GM12891 (cell line): ENCODE measurements around the gene OSCP1.
"Not testable (repeated sequence)": the region's sequence is repeated elsewhere in the genome, so short reads cannot be mapped to it uniquely, and the experiment has no call there.

ENCODE experiments used
- DNase-seq: peaks from one replicate; pipeline ENCODE4 v3.0.0; 2011; ENCODE audit warnings: low spot score; ENCODE audit not compliant: insufficient read length
- FAIRE-seq: peaks from 2 replicates; lab custom pipeline; 2011; peaks lifted over from hg19 to GRCh38; lab: Jason Lieb, UNC
- PAX5 ChIP-seq: IDR thresholded peaks from 2 replicates; pipeline ENCODE4 v1.6.1; 2011; ENCODE audit warnings: low read length, moderate library complexity, mild to moderate bottlenecking; ENCODE audit not compliant: insufficient read depth, severe bottlenecking
- POLR2A ChIP-seq: IDR thresholded peaks from 2 replicates; pipeline ENCODE4 v1.6.1; 2011; ENCODE audit warnings: low read depth, low read length, control low read depth
- POLR2AphosphoS5 ChIP-seq: IDR thresholded peaks from 2 replicates; pipeline ENCODE4 v1.6.1; 2011; ENCODE audit warnings: low read depth, low read length, control low read depth
- POU2F2 ChIP-seq: IDR thresholded peaks from 2 replicates; pipeline ENCODE4 v1.6.1; 2011; ENCODE audit warnings: low read depth, mild to moderate bottlenecking, control low read depth, low read length, moderate library complexity
- SPI1 ChIP-seq: IDR thresholded peaks from 2 replicates; pipeline ENCODE4 v1.6.1; 2011; ENCODE audit warnings: low read depth, low read length, control low read depth
- TAF1 ChIP-seq: IDR thresholded peaks from 2 replicates; pipeline ENCODE4 v1.6.1; 2011; ENCODE audit warnings: low read depth, low read length, control low read depth

OSCP1 gene

DNA sequence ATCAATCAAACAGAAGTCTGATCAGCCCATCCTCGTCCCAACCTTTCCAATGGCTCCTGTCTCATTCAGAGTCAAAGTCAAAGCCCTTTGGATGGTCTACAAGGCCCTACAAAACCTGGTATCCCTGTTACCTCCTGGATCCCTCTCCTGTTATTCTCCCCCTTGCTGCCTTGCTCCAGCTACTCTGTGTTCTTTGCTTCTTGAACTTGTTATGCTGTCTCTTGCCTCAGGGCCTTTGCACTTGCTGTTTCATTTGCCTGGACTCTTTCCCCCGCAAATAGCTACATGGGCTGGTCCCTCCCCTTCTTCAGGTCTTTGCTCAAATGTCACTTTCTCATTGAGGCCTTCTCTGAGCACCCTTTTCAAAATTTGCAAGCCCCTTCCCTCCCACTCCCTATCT is 33.8 kb upstream of the OSCP1 start:
- DNase-seq, result no peak
- TF ChIP-seq POU2F2 (no peak), POLR2AphosphoS5 (no peak), POLR2A (no peak), SPI1 (no peak), TAF1 (no peak), PAX5 (no peak)
- FAIRE-seq, result no peak

DNA sequence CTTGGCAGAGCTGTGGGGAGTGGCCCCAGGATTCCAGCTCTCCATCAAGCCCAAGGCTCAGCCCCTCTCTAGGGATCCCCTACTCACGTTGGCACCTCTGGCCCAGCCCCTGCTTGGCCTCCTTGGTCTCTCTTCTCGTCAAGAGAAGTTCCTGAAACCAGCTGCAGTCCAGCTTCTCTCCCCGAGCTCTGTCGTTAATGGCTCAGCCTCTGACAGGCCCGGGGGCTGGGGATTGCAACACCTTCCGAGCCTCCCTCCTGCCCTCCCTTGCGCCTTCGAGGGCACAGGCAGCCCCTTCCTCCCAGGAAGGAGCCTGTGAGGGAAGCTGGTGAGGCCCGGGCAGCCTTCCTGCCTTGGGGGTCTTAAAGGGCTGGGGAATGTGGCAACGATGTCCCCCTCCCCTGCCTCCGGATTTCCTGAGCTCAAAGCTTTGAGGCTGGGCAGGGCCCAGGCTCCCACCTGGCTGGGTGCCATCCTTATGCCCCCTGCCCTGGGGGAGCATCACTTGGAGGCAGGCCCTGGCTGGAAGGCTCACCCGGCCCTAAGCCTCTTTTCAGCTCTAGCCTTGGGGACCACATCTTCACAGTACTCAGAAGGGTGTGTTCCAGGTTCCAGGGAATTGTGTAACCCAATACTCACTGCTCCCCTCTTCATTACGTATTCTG is 32.6 kb upstream of the OSCP1 start, which contains the start of gene CSF3R:
Gene CSF3R (minus strand): TSS at position 190 of the 665 bp plus-strand sequence. CDS start 3,417 bp downstream, outside the sequence.
- TF ChIP-seq POLR2AphosphoS5 (no peak), SPI1 (no peak), POLR2A (no peak), POU2F2 (no peak), TAF1 (no peak)
- FAIRE-seq, result no peak

DNA sequence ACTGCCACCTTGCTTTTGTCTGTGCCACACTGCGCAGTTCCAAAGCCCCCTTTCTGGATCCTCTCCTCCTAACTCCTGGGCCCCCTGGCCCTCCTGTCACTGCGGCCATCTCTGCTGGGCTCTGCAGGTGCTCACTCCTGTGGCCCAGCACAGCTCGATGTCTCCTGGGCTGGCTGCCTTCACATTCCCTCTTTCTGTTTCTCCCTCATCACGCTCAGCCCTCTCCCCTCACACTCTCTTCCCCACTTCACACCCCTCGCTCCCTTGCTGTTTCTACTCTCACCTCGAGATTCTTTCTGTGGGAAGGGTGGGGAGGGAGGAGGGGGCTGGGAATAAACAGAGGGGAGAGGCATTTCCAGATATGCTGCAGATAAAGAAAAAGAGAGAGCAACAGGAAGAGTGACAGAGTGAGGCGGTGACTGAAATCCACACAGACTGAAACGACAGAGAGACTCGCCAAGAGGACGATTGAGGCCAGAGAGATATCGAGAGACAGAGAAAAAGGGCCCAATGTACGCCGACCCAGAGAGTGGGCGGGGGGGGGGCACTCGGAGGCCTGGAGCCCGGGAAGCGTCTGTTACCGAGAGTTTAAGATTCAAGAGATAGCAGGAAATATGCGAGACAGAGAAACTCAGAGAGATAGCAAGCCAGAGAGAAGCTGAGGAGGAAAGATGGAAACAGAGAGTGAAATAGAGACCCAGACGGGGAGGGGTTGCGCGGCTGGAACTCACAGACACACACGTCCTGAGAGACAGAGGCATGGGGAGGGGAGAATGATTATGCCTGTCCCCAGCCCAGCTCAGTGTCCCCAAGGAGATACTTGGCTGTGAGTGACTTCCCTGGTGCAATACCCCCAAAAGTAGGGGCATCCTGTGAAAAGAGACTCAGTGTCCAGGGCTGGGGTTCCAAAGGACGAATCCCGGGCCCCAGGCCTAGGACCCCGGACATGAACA is 31.8 kb upstream of the OSCP1 start:
- no peak for TF ChIP-seq POLR2A
- TF ChIP-seq POLR2AphosphoS5, result no peak
- TF ChIP-seq SPI1, result no peak
- no peak for TF ChIP-seq POU2F2
- no peak for TF ChIP-seq PAX5
- TF ChIP-seq TAF1, result no peak
- DNase-seq (no peak), FAIRE-seq (no peak)

More for the DNA sequence above, 32.6 kb upstream of the OSCP1 start, which contains the start of gene CSF3R:
- DNase-seq, result no peak

DNA sequence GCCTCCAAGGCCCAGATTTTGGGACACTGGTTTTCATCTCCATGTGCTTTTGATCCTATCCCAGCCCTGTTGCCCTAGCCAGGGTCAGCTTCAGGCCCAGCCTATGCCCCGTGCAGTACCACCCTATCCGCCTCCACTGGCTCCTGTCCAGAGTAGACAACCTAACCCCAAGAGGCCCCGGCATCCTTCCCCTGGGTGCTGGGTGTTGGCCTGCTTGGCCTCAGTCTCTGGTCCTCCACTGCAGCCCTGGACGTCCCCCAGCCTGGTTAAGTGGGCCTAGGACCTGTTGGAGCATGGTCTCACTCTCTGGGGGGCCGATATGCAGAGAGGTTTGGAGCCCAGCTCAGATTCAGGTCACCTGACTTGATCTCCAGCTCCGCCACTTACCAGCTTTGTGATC is 30.8 kb upstream of the OSCP1 start:
- DNase-seq (no peak), FAIRE-seq (no peak)
- TF ChIP-seq POLR2AphosphoS5, result no peak
- no peak for TF ChIP-seq TAF1
- TF ChIP-seq SPI1, result no peak
- no peak for TF ChIP-seq POLR2A
- no peak for TF ChIP-seq POU2F2
- TF ChIP-seq PAX5, result no peak

DNA sequence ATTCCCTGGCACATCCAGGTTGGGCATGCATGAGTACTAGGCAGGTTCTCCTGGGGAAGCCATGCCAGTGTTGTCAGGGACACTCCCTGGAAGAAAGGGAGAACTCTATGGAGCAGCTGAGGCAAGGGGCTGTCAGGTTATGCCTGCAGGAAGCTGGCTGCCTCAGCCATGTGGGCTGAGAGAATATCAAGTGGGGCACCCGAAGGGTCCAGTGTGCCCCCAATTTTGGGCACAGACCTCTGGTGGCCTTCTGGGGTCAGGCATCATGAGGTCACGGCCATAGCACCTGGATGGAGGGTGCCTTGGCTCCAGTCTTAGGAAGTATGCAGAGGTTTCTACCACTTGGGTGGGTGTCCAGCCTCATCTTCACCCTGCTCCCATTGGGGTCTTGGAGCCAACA is 29.9 kb upstream of the OSCP1 start:
- TF ChIP-seq POLR2AphosphoS5 (no peak), POU2F2 (no peak), POLR2A (no peak), TAF1 (no peak), SPI1 (no peak)
- DNase-seq, result no peak
- no peak for FAIRE-seq

DNA sequence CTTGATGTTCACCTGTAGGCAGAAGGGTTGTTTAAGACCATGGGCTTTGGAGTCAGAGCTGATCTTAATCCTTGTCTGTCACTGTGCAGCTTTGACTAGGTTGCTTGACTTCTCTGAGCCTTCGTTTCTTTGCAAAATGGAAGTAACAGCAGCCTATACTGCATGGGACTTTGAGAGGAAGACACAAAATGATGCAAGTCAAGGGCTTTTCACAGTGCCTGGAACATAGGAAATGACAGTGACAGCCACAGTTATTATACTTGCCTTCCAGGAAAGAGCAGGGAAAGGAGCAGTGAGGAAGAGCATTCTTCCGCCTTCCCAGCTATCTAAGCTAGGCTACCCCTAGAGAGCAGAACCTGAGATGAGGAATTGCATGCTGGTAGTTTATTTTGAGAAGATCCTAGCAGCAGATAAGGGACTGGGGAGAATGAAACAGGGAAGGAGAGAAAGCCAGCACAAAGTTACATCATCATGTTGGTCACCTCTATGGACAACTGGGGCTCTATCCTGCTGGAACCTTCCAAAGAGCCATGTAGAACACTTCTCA is 29.3 kb upstream of the OSCP1 start:
- no peak for FAIRE-seq
- no peak for TF ChIP-seq TAF1
- no peak for TF ChIP-seq POLR2A
- no peak for TF ChIP-seq SPI1
- TF ChIP-seq PAX5, result no peak
- no peak for DNase-seq

DNA sequence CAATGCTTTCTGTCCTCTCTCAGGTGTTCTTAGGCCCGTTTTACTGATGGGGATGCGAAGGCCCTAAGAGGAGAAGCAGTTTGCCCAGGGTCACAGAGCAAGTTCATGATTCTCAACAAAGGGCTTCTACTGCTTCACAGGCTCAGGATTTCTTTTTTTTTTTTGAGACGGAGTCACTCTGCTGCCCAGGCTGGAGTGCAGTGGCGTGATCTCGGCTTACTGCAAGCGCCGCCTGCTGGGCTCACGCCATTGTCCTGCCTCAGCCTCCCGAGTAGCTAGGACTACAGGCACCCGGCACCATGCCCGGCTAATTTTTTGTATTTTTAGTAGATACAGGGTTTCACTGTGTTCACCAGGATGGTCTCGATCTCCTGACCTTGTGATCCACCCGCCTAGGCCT is 27.4 kb upstream of the OSCP1 start:
- FAIRE-seq, DNase-seq: not testable (repeated sequence)

DNA sequence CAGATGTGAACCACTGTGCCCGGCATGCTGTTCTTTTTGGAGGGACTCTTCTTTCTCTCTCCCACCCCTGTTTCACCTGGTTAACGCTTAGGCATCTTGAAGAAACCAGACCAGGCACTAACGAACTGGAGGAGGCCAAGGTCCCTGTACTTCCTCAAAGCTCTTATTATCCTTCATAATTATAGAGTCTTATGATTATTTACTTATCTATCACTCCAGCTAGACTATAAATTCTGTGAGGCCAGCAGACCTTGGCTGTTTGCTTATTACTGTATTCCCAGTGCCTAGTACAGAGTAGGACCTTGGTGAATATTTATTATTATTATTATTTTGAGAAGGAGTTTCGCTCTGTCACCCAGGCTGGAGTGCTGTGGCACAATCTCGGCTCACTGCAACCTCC is 26.7 kb upstream of the OSCP1 start:
- FAIRE-seq (no peak), DNase-seq (no peak)
- TF ChIP-seq TAF1 (no peak), PAX5 (no peak), POU2F2 (no peak), POLR2A (no peak)

DNA sequence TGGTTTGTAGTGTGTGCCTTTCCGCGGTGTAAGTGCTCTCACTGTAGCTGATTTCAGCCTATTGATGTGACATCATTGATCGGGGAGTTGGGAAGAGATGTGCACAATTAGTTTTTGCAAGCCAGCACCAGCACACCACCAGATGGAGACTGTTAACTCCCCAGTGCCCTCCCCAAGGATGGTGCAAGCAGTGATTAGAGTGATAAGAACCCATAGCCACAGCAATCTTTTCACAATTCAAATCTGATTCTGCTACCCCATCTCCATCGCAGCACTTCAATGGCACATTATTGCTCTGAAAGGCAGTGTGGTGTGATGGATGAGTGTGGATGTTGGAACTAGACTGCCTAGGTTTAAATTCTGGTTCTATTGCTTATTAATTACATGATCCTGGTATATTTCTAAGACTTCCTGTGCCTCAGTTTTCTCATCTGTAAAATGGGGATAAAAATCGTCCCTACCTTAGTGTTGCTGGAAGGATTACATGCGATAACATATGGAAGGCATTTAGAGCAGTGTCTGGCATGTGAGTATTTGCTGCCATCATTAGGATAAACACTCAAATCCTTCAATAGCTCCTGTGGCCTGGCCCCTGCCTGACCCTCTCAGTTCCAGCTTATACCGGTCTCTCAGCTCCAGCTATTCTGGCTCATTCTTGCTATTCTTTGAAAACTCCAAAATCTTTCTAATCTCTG is 25.8 kb upstream of the OSCP1 start:
- no peak for FAIRE-seq
- no peak for TF ChIP-seq POLR2A
- no peak for TF ChIP-seq SPI1
- TF ChIP-seq TAF1, result no peak
- TF ChIP-seq POLR2AphosphoS5, result no peak
- TF ChIP-seq POU2F2, result no peak
- TF ChIP-seq PAX5, result no peak
- no peak for DNase-seq
